LNCAP (cell line): ENCODE measurements around the gene CSMD2.

ENCODE experiments used
- CTCF ChIP-seq: fragments of 450-650 bp; IDR thresholded peaks from 2 replicates; pipeline ENCODE4 v1.5.1; 2017; ENCODE audit warnings: mild to moderate bottlenecking

CSMD2 gene

GRCh38 chr1:34055818-34056217 is 109.2 kb downstream of the CSMD2 start:
- no peak for TF ChIP-seq CTCF

GRCh38 chr1:34054920-34055319 is 110.1 kb downstream of the CSMD2 start:
- no peak for TF ChIP-seq CTCF

- TF ChIP-seq CTCF = no peak
These were observed 111.4 kb downstream of the CSMD2 start for GRCh38 chr1:34053660-34054059.

GRCh38 chr1:34052565-34052964 is 112.5 kb downstream of the CSMD2 start:
- no peak for TF ChIP-seq CTCF

GRCh38 chr1:34050709-34051485 is 114.1 kb downstream of the CSMD2 start:
- no peak for TF ChIP-seq CTCF

GRCh38 chr1:34049994-34050393 is 115.0 kb downstream of the CSMD2 start:
- no peak for TF ChIP-seq CTCF

- TF ChIP-seq CTCF = no peak
These were observed 115.6 kb downstream of the CSMD2 start for GRCh38 chr1:34049477-34049876.

GRCh38 chr1:34037856-34038255 is 127.2 kb downstream of the CSMD2 start:
- TF ChIP-seq CTCF = no peak
